Activated T-cell treated with anti-CD3 and anti-CD28 coated beads, Interleukin-2, amount 50 U/mL, for 4 hours (primary cell): ENCODE data around the gene TBP. TPM values are rescaled to one million over a fixed set of nuclear protein-coding genes. Genes with fewer than 3 reads are reported as not detected.
"Not testable (repeated sequence)": the region's sequence is repeated elsewhere in the genome, so short reads cannot be mapped to it uniquely, and the experiment has no call there.

Experiments
- ATAC-seq, 2 donors: fragments of 200-7000 bp; cut with Tn5 transposase; one replicate each; pipeline ENCODE4 v1.10.0; 2021
- DNase-seq: peaks from one replicate; pipeline ENCODE4 v3.0.0-alpha.2; 2020
- H3K27me3 Mint-ChIP-seq: one replicate; pipeline ENCODE4 v1.8.0; 2021; ENCODE audit warnings: low read depth, mixed read lengths
- H3K36me3 Mint-ChIP-seq: one replicate; pipeline ENCODE4 v1.8.0; 2022; ENCODE audit warnings: mixed read lengths; ENCODE audit not compliant: insufficient read depth
- H3K4me1 Mint-ChIP-seq: one replicate; pipeline ENCODE4 v1.8.0; 2021; ENCODE audit warnings: low read depth, mixed read lengths
- H3K4me3 Mint-ChIP-seq: one replicate; pipeline ENCODE4 v1.8.0; 2021; ENCODE audit warnings: mild to moderate bottlenecking, moderate library complexity, mixed read lengths
- H3K9me3 Mint-ChIP-seq: one replicate; pipeline ENCODE4 v1.8.0; 2021; ENCODE audit warnings: mixed read lengths
- total RNA-seq, 3 donors: library from RNA; stranded (reverse); gene quantifications; one replicate each; pipeline ENCODE4 v1.2.1, GENCODE V29; 2021

TBP gene
- total RNA-seq = 10 to 100 TPM; 26.6 to 33.2 (median 29.7) TPM

DNA sequence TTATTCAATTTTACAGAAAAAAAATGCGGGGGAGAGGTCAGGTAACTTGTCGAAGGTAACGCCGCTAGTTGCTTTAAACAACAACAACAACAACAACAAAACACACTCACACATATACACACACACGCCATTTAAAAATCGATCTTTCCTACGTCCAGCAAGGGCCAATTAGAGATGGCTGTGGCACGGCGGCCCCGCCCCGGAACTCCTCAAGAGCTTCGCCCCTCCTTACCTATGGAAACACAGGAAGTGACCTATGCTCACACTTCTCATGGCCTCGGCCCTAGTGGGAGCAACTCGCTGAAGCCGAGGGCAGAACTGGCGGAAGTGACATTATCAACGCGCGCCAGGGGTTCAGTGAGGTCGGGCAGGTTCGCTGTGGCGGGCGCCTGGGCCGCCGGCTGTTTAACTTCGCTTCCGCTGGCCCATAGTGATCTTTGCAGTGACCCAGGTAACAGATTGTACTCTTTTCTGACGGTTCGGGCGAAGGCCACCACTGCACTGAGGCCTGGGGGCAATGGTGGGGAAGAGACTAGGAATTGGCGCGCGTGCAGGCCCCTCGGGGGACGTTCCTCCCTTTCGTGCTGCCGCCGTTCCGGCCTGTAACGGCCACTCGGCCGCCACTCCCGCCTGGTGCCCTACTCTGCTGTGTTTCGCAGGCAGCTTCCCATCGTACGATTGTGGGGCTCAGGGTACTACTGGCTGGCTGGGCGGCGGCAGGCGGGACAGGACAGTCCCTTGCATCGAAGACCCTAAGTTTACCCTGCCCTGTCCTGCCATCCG lies at the start of gene TBP:
Gene TBP (plus strand): TSS at position 357 of the 783 bp plus-strand sequence. CDS start 2,661 bp downstream, outside the sequence.
- peaks cover 43% of the 10 kb centered on the region for H3K4me1 Mint-ChIP-seq
- no peak within 1 kb of the TSS for H3K4me3 Mint-ChIP-seq
- peaks cover 20% of the 10 kb centered on the region for H3K36me3 Mint-ChIP-seq
- DNase-seq (peak; percentile 96), ATAC-seq (peak; percentile 95 to 96)
- no peaks in the 10 kb centered on the region for H3K9me3 Mint-ChIP-seq
- H3K27me3 Mint-ChIP-seq = no peaks in the 10 kb centered on the region

DNA sequence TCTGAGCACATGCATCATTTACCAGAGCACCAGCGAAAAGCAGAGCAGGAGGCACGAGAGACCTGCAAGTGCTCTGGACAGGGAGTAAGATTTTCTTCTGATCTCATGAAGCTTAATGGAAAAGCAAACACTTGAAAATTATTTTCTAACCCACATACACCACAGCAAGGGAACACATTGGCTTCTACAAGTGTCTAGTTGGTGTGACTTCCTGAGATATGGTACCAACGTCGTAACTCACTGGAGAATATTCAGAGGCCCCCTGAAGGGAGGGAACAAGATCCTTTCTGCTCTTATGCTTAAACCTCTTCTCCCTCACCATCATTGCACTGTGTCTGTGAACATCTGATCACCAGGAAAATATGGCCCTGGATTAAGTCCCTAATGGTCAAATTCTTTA lies 49.7 kb upstream of the TBP start:
- DNase-seq (no peak), ATAC-seq (no peak)
- Mint-ChIP-seq H3K4me1 (no peaks in the 10 kb centered on the region), H3K9me3 (peaks cover 13% of the 10 kb centered on the region), H3K27me3 (peaks cover 47% of the 10 kb centered on the region), H3K36me3 (no peaks in the 10 kb centered on the region), H3K4me3 (no peak overlapping the region)

DNA sequence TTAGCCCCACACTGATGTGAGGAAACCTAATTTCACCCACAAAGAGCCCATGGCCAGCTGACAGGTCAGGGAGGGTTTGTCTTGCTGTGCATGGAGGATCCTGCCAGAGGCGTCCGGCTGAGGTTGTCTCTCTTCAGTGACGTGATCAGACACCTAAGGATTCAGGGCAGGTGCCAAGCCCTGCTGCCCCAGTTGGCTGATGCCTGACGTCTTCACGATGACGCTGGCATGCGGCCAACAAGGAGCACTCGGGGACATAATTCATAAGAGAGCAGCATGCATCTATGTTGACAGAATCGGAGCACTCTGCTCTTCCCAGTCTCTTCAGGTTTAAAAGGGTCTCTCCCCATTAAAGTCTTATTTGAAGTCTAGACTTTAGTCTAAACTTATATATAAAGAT lies 48.9 kb upstream of the TBP start:
- Mint-ChIP-seq H3K4me3 (no peak overlapping the region), H3K9me3 (peaks cover 13% of the 10 kb centered on the region), H3K36me3 (no peaks in the 10 kb centered on the region), H3K27me3 (peaks cover 44% of the 10 kb centered on the region), H3K4me1 (no peaks in the 10 kb centered on the region)
- ATAC-seq (no peak), DNase-seq (no peak)

DNA sequence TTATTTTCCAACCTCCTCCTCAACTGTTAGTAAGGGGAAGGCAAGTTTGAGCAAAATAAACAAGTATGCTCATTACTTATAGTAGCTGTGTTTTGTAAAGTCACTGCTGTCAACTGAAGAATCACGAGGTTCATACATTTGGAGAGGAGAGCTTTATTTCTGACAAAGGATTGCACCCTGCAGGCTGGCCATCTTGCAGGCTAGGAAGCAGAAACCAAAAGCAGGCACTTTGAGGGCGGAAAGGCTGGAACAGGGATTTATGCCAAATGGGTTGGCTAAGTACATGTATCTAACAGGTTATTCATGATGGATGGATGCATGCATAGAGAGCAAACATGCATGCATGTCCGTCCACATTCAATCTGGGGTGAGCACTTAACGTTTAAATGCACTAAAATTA lies 47.7 kb upstream of the TBP start:
- Mint-ChIP-seq H3K9me3 (peaks cover 5% of the 10 kb centered on the region), H3K4me3 (no peak overlapping the region), H3K36me3 (no peaks in the 10 kb centered on the region), H3K27me3 (peaks cover 39% of the 10 kb centered on the region), H3K4me1 (no peaks in the 10 kb centered on the region)
- ATAC-seq (no peak), DNase-seq (no peak)

DNA sequence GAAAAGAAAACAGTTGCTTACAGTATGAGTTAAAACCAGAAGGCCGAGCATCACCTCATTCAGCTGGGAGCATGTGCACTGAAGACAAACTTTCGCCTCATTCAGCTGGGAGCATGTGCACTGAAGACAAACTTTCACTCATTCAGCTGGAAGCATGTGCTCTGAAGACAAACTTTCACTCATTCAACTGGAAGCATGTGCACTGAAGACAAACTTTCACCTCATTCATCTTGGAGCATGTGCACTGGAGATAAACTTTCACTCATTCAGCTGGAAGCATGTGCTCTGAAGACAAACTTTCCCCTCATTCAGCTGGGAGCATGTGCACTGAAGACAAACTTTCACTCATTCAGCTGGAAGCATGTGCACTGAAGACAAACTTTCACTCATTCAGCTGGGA lies 46.4 kb upstream of the TBP start:
- H3K9me3 Mint-ChIP-seq, DNase-seq, H3K4me3 Mint-ChIP-seq, H3K4me1 Mint-ChIP-seq, ATAC-seq, H3K36me3 Mint-ChIP-seq: not testable (repeated sequence)
- peaks cover 37% of the 10 kb centered on the region for H3K27me3 Mint-ChIP-seq

DNA sequence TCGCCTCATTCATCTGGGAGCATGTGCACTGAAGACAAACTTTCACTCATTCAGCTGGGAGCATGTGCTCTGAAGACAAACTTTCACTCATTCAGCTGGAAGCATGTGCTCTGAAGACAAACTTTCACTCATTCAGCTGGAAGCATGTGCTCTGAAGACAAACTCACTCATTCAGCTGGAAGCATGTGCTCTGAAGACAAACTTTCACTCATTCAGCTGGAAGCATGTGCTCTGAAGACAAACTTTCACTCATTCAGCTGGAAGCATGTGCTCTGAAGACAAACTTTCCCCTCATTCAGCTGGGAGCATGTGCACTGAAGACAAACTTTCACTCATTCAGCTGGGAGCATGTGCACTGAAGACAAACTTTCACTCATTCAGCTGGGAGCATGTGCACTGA lies 45.9 kb upstream of the TBP start:
- not testable (repeated sequence) for H3K9me3 Mint-ChIP-seq, H3K4me3 Mint-ChIP-seq, H3K4me1 Mint-ChIP-seq, ATAC-seq, H3K36me3 Mint-ChIP-seq, DNase-seq
- peaks cover 32% of the 10 kb centered on the region for H3K27me3 Mint-ChIP-seq

DNA sequence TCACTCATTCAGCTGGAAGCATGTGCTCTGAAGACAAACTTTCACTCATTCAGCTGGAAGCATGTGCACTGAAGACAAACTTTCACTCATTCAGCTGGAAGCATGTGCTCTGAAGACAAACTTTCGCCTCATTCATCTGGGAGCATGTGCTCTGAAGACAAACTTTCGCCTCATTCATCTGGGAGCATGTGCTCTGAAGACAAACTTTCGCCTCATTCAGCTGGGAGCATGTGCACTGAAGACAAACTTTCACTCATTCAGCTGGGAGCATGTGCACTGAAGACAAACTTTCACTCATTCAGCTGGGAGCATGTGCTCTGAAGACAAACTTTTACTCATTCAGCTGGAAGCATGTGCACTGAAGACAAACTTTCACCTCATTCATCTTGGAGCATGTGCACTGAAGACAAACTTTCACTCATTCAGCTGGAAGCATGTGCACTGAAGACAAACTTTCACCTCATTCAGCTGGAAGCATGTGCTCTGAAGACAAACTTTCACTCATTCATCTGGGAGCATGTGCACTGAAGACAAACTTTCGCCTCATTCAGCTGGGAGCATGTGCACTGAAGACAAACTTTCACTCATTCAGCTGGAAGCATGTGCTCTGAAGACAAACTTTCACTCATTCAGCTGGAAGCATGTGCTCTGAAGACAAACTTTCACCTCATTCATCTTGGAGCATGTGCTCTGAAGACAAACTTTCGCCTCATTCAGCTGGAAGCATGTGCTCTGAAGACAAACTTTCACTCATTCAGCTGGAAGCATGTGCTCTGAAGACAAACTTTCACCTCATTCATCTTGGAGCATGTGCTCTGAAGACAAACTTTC lies 45.1 kb upstream of the TBP start:
- H3K4me1 Mint-ChIP-seq, H3K36me3 Mint-ChIP-seq, ATAC-seq, H3K4me3 Mint-ChIP-seq, H3K9me3 Mint-ChIP-seq, DNase-seq: not testable (repeated sequence)
- peaks cover 24% of the 10 kb centered on the region for H3K27me3 Mint-ChIP-seq

DNA sequence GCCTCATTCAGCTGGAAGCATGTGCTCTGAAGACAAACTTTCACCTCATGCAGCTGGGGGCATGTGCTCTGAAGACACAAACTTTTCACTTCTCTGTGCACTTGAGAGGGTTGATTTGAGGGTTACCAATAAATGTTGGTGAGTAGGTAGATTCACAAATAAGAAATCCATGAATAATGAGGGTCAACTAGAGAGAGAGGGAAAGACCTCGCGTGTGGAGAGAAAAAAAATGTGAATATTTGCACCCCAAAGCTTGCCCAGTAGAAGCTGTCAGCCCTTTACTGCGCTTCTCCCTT lies 44.5 kb upstream of the TBP start:
- no peaks in the 10 kb centered on the region for H3K9me3 Mint-ChIP-seq
- no peak for DNase-seq
- H3K4me3 Mint-ChIP-seq = no peak overlapping the region

DNA sequence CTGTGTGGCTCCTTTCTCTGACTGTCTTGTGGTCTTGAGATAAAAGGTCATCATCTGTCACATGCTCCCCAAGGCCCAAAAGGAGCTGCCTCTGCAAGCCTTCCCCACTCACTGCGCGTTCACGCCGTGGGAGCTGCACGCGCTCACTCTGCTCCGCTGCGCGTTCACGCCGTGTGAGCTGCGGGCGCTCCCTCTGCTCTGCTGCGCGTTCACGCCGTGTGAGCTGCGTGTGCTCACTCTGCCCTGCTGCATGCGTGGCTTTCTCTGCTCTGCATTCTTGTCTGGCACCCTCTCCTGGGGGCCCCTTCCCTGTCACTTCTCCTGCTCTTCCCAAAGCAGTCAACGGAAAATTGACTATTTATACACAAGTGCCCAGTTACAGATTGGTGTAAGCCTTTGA lies 43.5 kb upstream of the TBP start:
- ATAC-seq (no peak), DNase-seq (no peak)
- H3K4me1 Mint-ChIP-seq = no peaks in the 10 kb centered on the region
- H3K9me3 Mint-ChIP-seq = no peaks in the 10 kb centered on the region
- H3K27me3 Mint-ChIP-seq = peaks cover 21% of the 10 kb centered on the region
- no peaks in the 10 kb centered on the region for H3K36me3 Mint-ChIP-seq
- no peak overlapping the region for H3K4me3 Mint-ChIP-seq

More for the DNA sequence above, 44.5 kb upstream of the TBP start:
- Mint-ChIP-seq H3K4me1 (no peaks in the 10 kb centered on the region), H3K36me3 (no peaks in the 10 kb centered on the region), H3K27me3 (peaks cover 19% of the 10 kb centered on the region)
- no peak for ATAC-seq

DNA sequence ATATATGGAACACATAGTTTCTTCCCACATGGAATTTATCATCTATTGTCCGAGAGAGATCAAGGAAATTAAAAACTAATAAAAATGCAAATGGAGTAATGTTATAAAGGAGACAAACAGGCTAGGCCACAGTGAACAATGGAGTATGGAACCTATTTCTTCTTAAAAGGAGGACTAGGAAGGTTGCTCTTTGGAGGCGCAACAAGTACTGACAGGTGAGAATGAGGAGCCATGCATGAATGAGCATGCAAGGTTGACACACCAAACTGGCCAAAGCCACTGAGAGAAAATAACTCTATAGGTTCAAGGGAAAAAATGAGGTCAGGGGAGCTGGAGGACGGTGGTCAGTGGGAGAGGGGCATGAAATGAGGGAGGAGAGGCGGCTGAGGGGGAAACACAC lies 41.9 kb upstream of the TBP start:
- H3K27me3 Mint-ChIP-seq = peaks cover 21% of the 10 kb centered on the region
- no peaks in the 10 kb centered on the region for H3K9me3 Mint-ChIP-seq
- no peak for DNase-seq
- no peaks in the 10 kb centered on the region for H3K4me1 Mint-ChIP-seq
- no peak overlapping the region for H3K4me3 Mint-ChIP-seq
- H3K36me3 Mint-ChIP-seq = no peaks in the 10 kb centered on the region
- ATAC-seq = no peak

DNA sequence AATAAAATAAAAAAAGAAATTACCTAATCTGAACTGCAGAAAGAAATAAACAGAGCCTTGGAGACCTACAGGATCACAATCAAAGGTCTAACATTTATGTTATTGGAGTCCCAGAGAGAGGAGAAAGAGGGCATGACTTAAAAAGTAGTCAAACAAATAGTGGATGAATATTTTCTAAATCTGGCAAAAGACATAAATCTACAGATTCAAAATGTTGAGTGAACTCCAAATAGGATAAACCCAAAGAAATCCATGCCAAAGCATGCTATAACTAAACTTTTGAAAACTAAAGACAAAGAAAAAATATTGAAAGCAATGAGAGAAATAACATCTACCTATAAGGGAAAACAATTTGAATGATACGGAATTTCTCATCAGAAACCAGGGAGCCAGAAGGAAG lies 39.3 kb upstream of the TBP start:
- H3K9me3 Mint-ChIP-seq = no peaks in the 10 kb centered on the region
- DNase-seq (no peak), ATAC-seq (no peak)
- no peaks in the 10 kb centered on the region for H3K36me3 Mint-ChIP-seq
- peaks cover 29% of the 10 kb centered on the region for H3K27me3 Mint-ChIP-seq
- no peak overlapping the region for H3K4me3 Mint-ChIP-seq
- H3K4me1 Mint-ChIP-seq = no peaks in the 10 kb centered on the region

DNA sequence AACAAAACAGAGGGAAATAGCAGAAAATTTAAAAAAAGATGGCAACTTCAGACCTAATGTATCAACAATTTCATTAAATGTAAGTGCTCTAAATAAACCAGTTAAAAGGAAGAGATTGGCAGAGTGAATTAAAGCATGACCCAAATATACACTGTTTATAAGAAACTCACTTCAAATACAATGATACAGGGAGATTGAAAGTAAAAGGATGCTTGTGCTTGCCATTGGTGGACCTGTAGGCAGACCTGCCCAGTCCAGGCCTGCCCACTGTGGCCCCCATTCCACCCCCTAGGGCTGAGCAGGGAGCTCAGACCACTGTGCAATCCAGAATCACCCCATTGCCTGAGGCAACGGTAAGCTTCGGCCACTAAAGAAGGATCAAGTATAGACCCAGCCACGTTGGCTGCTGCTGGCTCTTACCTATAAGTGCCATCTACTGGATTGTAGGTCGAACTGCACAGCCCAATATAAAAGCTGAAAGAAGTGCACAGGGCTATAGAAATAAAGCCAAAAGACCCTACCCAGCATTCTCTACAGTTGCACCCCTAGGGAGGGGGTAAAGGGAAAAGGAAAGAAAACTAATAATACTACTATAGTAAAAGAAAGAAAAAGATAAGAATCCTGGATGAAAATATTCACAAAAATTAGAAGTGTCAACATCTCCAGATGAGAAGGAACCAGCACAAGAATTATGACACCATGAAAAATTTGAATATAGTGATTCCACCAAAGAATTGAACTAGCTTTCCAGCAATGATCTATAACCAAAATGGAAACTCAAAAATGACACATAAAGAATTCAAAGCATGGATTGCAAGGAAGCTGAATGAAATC lies 37.2 kb upstream of the TBP start:
- H3K9me3 Mint-ChIP-seq = no peaks in the 10 kb centered on the region
- H3K4me1 Mint-ChIP-seq = no peaks in the 10 kb centered on the region
- ATAC-seq = peak; percentile 91 to 94
- no peaks in the 10 kb centered on the region for H3K36me3 Mint-ChIP-seq
- H3K4me3 Mint-ChIP-seq = no peak overlapping the region
- DNase-seq = peak; percentile 14
- peaks cover 27% of the 10 kb centered on the region for H3K27me3 Mint-ChIP-seq

DNA sequence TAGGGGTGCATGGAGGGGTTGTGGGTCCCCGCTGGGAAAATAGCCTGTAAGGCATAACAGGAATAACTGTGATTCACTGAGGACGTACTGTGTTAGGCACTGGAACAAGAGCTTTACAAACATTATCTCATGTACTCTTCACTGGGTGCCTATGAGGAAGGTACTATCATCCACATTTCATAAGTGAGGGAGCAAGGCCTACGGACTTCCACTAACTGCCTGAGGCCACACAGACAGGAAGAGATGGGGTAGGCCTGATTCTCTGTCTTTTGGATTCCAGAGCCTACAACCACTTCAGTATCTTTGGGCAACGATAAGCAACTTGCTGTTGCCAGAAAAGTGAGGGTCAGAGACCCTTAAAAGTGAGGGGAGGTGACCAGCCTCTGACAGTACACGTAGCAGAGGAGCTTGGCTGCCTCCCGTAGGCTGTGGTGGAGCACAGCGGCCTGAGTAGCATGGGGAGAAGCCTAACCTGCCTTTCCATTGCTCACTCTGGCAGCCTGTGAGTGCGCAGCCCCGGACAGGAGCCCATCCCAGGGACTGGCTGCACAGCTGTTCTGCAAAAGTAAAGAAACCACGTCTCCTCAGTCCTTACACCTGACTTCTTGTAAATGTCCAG lies 31.5 kb upstream of the TBP start:
- H3K4me3 Mint-ChIP-seq = no peak overlapping the region
- H3K27me3 Mint-ChIP-seq = peaks cover 19% of the 10 kb centered on the region
- H3K9me3 Mint-ChIP-seq = no peaks in the 10 kb centered on the region
- H3K36me3 Mint-ChIP-seq = no peaks in the 10 kb centered on the region
- no peaks in the 10 kb centered on the region for H3K4me1 Mint-ChIP-seq
- ATAC-seq (no peak), DNase-seq (no peak)
